ENCODE results near the gene CD99.

DNA sequence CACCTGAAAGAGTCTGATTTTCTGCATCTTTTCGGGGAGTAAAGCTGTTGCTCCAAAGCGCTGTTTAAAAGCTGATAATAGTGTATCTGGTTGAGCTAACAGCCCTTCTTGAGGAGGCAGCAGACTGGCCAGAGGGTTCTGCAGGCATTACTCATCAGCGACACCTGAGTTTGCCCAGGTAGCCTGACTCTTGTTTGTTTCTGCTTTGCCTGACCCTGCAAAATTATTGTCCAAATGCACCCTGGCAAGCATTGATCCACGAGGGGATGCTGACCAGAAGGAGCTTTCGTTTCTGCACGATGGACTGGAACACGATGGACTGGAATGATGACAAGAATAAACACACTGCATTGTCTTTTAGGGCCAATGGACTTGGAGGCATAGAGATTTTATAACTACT is 6.2 kb downstream of the CD99 start:
- peak; percentile 56 for TF ChIP-seq POLR2AphosphoS5 (IDR thresholded peaks at IDR 0.05)
- TF ChIP-seq, protein P1, sequence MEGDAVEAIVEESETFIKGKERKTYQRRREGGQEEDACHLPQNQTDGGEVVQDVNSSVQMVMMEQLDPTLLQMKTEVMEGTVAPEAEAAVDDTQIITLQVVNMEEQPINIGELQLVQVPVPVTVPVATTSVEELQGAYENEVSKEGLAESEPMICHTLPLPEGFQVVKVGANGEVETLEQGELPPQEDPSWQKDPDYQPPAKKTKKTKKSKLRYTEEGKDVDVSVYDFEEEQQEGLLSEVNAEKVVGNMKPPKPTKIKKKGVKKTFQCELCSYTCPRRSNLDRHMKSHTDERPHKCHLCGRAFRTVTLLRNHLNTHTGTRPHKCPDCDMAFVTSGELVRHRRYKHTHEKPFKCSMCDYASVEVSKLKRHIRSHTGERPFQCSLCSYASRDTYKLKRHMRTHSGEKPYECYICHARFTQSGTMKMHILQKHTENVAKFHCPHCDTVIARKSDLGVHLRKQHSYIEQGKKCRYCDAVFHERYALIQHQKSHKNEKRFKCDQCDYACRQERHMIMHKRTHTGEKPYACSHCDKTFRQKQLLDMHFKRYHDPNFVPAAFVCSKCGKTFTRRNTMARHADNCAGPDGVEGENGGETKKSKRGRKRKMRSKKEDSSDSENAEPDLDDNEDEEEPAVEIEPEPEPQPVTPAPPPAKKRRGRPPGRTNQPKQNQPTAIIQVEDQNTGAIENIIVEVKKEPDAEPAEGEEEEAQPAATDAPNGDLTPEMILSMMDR (IDR thresholded peaks at IDR 0.05): no peak
